Hypothalamus (tissue), 51 donors: ENCODE data around the gene METRNL.
"Not testable (repeated sequence)": the region's sequence is repeated elsewhere in the genome, so short reads cannot be mapped to it uniquely, and the experiment has no call there.

Experiments
- DNase-seq, 51 donors: peaks; one replicate each; lab custom pipeline; 2025; lab: John Stamatoyannopoulos, UW

METRNL gene

DNA sequence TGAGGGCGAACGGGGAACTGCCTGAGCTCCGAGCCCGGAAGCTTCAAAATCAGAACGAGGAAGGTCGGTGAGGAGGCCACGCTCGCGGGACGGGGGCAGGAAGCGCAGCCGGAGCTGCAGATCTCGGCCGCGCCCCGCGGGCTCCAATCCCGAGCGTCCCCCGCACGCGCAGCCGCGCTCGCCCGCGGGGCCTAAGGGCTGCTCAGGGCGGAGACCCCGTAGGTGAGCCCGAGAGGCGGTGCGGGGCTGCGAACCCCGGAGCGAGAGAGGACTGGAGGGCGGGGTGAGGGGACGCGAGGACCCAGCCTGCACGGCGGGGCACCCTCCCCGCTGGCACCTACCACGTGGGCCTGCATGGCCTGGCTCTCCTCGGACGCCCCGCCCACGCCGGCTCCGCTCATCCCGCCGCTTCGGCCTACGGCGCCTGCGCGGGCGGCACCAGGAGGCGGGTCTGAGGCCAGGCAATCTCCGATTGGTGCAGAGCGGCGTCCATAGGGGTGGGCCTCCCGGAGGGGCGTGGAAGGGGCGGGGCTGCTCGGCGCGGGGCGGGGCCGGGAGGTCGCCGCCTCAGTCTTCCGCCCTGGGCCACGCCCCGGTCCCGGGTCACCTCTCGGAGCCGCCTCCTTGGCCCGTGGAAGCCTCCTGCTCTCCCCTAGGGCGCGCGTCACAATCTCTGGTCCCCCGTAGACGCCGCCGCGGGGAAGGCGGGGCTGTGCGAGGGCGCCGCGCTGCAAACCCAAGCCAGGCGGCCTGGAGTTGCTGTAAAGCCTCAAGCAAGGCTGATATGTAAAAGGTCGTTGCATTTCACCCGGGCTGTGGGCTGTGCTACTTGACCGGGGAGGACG, 27.8 kb upstream of the METRNL start:
- peak; percentile 78 to 98 (median 95) for DNase-seq

DNA sequence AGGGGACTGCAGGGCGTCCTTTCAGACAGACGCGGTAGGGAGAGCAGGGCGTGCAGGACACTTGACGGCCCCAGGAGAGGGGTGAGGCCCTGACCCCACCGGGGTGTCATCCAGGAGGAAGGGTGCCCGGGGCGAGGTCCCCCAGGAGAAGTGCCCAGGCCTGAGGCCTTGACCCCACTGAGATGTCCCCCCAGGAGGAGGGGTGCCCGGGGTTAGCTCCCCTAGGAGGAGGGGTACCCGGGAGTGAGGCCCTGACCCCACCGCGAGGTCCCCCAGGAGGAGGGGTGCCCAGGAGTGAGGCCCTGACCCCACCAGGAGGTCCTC, 27.2 kb upstream of the METRNL start:
- no peak for DNase-seq

DNA sequence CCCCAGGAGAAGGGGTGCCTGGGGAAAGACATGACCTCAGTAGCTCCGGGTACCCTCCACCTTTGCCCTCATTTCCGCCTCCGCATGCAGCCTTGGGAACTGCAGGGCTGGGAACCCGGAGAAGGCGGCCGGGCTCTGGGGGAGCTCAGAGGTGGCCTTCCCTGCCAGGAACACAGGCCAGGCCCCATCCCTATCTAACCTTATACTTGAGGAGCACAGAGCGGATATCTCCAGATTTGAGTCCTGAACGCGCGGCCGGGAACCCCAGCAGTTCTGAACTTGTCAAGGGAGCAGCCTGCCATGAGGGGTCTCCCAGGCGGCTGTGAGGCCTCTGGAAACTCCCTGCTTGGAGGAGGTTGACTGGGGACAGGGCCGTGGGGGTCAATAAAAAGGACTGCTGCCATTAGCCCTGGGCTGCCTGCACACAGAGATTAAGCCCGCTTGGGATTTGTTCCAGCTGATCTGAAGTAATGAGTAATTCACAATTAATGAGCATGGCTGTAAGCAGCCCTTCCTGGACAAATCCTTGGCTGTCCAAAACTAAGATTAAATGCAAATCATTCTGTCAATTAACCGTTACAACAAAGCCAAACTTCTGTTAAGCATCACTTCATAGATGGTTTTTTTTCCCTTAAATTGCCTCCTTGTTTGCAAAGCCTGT, 26.3 kb upstream of the METRNL start:
- DNase-seq = no peak

DNA sequence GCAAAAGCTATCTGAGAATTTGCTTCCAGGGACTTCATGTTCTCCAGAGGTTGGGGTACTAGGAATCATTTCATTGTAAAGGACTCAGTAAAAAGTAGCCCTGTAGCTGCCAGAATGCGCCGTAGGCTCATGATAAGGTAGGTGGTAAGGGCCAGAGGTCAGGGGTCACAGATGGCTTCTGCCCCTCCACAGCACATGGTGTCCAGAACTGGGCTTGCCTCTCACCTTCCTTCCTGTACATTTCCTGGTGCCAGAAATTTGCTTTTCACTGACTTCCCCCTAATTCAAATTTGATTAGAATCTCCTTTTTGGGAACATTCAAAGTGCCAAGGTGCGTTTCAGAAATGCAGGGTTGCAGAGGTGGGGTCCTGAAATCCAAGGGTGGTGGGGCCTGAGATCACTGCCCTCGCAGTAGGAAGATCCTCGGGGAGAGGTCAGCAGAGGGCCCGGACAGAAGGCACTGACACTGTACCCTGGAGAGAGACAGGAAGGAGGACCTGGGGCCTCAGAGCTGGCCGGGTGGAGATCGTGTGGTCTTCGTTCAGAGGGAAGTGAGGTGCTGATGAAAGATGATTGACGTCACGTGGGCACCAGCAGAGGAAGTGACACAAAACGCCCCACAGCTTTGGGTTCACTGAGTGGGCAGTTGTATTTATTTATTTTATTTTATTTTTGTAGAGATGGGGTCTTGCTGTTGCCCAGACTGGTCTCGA, 25.5 kb upstream of the METRNL start:
- DNase-seq = peak in 1 of 51 donors; percentile 31

DNA sequence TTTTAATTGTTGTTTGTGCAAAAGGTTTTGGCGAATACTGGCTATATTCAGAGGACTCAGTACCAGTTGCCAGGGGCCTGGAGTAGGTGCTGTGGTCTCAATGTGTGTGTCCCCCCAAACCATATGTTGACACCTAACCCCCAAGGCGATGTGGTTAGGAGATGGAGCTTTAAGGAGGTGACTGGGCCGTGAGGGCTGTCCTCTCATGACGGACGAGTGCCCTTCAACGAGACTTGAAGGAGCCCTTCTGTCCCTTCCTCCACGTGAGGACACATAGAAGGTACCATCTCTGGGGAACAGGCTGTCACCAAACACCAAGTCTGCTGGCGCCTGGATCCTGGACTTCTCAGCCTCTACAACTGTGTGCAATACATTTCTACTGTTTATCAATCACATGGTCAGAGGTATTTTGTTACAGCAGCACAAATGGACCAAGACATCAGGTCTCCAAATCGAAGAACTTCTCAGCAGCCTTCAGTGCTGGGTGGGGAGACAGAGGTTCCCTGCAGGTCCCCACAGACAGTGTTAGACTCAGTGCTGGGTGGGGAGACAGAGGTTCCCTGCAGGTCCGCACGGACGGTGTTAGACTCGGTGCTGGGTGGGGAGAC, 24.8 kb upstream of the METRNL start:
- no peak for DNase-seq

DNA sequence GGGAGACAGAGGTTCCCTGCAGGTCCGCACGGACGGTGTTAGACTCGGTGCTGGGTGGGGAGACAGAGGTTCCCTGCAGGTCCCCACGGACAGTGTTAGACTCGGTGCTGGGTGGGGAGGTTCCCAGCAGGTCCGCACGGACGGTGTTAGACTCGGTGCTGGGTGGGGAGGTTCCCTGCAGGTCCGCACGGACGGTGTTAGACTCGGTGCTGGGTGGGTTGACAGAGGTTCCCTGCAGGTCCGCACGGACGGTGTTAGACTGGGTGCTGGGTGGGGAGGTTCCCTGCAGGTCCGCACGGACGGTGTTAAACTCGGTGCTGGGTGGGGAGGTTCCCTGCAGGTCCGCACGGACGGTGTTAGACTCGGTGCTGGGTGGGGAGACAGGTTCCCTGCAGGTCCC, 24.2 kb upstream of the METRNL start:
- DNase-seq = not testable (repeated sequence)

DNA sequence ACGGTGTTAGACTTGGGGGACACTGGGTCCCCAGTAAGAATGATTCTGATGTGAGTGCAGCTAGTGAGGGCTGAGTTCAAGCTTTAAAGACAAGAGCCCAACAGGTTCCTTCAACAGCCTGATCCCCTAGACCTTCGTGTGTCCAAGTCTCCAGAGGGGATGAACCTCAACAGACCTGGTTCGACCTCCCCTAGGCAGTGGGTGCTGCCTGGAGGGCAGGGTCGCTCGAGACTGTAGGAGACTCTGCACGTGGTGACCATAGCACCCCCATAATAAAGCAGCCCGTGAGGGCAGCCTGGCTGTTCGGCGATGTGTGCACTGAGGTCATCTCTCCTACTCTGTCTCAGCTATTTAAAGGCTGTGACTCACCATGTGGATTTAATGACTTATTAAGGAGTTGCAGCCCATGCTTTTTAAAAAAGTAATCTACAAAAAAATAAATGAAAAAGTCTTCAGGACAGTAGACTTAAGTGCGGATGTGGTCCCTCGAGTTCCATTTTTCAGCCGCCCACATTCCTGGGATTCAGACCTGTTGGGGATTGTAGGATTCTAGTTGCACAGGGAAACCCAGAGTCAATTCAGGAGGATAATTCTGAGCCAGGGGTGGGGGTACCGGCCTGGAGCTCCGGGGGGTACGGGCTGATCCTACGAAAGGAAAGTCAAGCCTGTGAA, 23.4 kb upstream of the METRNL start:
- DNase-seq = no peak

DNA sequence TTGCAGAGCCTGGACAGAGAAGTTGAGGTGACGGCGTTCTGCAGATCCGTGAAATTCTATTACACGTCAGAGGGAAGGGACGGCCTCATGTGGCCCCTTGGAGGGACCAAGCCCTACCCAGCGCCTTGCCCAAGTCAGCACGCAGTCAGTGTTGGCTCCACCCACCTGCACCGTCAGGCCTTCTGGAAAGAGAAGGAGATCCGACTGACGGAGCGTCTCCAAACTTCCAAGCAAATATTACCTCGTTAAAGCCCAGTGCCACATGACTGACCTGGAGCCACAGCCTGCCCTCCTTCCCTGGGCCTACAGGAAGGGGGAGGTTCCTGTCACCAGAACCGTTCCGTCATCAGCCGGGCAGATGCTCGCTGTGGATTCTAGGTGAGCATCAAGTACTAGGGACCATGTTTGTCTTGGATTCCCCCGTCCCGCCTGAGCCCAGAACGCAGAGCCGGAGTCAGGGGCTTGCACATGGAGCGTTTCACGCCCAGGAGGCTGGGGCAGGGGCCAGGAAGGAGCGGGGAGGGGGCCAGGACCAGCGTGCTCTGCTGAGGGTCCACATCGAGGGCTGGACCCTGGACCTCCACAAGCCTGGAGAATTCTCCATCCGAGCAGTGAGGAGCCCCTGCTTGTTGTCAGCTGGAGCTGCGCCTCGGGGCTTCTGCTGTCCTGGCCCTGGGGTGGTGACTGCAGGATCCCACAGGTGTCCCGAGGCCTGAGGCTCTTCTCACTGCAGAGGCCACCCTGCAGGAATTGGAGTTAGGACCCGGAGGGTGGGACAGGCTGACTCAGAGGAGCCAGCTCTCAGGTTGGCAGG, 22.6 kb upstream of the METRNL start:
- no peak for DNase-seq

DNA sequence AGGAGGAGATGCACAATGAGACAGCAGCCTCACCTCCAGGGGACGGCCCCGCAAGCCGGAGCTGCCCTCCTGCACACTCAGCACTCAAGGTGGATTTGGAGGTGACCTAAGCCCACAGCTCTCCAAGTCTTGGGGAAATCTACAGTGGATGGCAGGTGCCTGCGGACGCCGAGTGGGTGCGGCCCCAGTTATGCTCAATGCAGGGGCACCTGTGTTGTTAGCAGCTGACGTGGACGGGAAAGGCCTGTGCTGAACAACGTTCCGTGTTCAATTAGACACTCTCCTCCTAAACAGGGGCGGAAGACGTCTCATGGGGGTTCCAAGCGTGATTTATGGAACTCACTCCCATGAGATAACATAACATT, 22.0 kb upstream of the METRNL start:
- no peak for DNase-seq

DNA sequence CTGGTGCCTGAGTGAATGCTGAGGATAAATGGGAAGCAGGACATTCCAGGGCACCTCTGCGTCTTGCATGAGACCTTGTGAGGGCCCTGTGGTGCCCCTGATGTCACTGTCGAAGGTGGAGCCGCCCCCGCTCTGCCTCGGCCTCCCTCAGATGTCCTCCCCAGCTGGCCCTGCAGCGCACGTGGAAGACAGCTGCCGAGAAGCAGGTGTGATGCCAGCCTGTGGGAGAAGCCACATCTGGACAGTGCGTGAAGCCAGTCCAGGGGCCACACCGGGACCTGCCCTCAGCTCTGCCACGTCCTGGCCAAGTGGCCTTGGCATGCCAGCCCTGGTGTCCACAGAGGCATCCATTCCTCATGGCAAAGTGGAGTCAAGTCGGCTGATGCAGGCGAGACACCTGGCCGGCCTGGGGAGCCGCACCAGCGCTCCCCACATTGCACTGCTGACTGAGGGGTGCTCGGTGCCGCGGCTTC, 21.6 kb upstream of the METRNL start:
- no peak for DNase-seq

DNA sequence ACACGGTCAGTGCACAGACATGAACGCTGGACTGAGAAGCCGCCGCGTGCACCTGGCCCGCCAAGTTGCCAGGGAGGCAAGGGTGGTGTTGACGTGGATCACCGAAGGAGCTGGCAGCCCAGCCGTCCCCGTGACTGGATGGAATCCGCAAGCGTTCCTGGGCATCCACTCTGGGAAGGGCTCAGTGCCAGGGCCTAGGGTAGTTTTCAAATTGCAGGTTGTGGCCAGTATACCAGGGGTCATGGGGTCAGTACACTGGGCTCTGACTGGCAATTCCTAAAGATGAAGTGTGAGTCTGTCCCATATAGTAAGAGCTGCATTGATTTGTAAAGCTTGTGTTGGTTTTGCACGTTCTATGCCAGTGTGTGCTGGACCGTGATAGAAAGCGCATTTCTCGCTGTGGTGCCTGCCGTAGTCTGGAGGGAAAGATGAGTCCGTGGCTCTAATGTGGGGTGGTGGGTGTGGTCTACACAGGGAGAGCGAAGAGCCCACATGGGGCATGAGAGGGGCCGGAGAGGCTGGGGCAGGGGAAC, 21.1 kb upstream of the METRNL start:
- DNase-seq = no peak

DNA sequence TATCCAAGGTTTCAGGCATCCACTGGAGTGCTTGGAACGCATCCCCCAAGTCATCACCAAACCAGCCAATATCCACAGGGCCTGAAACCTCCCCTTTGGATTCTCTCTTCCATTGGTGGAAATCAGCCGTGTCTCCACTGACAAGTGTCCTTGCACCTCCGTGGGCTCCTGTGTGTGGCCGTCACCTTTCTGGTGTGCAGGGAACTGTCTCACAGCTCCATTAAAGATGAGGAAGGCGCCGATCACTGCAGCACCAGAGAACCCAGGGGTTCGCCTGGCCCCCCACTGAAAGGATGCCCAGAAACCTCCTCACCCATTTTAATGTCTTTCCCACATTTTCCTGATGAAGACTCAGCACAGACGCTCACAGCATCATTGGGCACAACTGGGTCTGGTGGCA, 17.8 kb upstream of the METRNL start:
- DNase-seq = no peak

DNA sequence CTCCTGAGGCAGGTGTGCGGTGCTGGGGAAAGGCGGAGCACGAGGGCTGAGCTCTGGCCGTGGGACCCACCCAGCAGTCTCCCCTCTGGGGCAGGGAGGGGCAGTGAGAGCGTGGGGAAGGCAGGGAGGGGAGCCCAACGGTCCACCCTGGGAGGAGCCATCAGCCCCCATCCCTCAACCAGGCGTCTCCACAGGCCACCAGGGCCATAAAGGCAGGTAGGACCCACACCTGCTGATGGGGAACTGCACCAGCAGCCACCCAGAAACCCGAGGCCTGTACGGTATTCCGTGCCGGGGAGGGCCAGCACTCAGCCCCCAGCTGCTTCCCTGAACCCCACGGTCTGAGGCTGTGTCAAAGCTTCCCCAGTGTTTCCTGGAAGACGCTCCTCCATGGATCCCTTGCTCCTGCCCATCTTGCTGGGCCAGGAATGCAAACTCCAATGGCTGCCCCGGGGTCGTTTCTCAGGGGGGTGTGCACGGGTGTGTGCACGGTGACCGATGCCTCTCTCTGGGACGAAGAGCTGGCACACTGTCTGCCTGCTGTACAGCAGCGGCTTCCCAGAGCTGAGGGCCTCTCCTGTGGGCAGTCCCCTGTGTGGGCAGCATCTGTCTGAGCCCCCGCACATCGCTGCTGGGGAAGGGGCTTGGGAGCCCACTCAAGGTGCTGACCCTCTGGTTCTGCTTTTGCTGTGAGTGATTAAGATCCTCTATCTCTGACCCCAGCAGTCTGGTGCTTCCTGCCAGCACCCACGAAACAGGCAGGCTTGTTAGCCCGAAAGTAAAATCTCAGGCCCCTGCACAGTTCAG, 17.2 kb upstream of the METRNL start:
- DNase-seq = no peak

DNA sequence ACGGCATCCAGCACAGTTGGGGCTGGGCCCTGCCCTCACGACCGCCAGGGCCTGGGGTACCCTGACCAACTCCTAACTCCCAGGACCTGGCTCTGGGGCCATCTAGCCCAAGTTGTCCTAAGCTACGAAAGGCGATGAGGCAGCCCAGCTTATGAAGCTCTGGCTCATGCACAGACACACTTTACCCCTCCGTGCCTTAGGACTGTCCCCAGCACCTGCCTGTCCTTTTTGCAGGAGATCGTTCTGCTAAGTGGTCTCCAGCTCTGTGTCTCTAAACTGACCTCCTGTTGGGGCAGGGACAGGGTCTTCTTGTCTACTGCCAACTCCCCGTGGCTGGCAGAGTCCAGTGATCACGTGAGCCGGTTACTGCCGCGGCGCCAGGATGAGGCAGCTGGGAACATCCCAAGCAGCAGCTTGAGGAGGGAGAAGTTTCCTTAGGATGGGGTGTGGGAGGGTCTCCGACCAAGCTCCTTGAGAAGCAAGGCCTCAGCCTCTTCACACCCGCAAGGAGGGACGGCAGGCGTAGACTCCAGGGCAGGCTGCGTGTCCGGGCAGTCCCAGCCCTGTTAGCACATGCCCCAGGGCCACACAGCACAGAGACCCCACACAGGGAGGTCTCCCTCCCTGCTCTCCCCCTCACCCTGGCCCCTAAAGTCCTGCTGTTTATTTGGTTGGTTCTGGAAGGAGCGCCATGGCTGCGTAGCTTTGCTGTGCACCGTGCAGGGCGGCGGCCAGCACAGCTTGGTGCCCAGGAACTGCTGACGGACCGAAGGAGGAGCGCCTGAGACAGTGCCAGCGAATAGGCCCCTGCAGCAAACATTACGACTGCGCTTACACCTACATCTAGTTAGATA, 16.4 kb upstream of the METRNL start:
- peak in 3 of 51 donors; percentile 24 to 44 (median 33) for DNase-seq

DNA sequence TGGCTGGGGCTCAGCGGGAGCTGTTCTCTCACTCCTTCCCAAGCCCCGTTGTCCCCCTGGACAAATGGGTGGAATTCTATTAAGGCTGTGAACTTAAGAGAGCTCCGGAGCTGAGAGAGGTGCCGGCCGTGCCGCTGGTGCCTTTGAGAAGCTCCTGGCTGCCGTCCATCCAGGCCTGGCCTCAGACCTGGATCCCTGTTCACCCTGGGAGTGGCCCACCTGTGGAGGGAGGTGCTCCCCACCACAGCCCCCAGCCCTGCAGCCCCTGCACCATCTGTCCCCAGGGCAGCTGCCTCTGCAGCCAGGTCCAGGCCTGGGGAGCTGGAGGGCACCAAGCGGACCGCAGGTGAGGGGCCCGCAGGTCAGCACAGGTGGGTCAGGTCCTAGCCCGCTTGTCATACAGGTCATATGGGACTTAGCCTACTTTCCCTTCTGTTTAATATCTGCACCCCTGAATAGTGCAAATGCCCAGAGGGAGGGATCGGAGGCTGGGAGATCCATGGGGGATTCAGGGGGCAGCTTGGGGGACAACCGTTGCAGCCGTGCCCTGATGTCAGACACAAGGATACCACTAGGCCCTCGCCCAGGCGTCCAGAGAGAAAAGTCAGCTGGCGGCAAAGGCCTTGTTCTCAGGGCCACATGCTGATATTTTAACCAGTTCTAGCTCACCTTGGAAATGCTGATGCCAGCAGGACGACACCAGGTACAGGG, 15.2 kb upstream of the METRNL start:
- no peak for DNase-seq

DNA sequence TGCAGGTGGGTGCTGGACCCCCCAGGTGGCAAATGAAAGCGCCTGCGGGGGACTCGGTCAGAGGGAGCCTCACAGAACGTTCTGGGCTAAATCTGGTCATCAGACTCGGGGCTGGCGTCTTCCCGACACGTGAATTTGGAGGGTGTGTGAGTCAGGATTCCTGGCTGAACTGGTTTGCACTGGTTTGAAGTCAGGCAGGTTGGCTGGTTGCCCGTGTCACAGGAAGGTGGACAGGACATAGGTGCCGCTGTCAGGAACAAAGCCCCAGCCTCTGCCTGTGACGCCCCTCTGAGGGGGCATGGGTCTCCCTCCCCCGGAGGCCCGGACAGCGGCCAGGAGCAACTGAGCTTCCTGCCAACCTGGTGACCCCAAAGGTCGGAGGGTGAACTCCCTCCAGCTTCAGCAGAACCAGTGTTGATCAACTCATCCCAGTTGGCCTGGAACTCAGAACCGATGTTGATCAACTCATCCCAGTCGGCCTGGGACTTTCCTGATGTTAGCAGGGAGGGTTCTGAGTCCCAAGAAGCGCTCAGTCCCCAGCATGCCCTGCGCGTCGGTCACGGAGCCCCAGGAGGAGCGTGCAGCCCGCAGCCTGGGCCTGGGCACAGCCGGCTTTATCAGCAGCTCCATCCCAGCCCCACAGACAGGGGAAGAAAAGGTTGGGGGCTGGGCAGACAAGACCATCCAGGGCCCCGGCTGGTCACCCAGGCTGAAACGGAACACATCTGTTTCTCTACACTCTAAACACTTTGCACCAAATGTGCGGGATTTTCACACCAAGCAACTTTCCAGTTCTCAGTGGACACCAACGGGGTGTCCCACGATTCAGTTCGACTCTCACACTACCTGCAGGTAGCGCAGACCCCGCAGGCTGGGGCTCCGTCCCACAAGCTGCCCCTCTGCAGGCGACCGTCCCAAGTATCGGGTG, 14.4 kb upstream of the METRNL start:
- no peak for DNase-seq
